H9 (cell line): Measurements from ENCODE around the gene SNX17. TPM values are rescaled to one million over a fixed set of nuclear protein-coding genes. Genes with fewer than 3 reads are reported as not detected.

Source experiments
- DNase-seq: peaks from one replicate; pipeline ENCODE4 v3.0.0-alpha.2; 2017
- H2AFZ ChIP-seq: one replicate; pipeline ENCODE4 v1.6.1; 2013; ENCODE audit warnings: mild to moderate bottlenecking, low read length, control low read depth, moderate library complexity
- H2AK5ac ChIP-seq: 2 replicates; pipeline ENCODE4 v1.6.1; 2013; ENCODE audit warnings: low read length, control low read depth, mixed read lengths; ENCODE audit not compliant: insufficient read length
- H2BK120ac ChIP-seq: one replicate; pipeline ENCODE4 v1.6.1; 2013; ENCODE audit warnings: low read depth, mild to moderate bottlenecking, low read length, control low read depth, inconsistent platforms; ENCODE audit not compliant: poor library complexity, severe bottlenecking
- H2BK12ac ChIP-seq: 2 replicates; pipeline ENCODE4 v1.6.1; 2013; ENCODE audit warnings: low read length, control low read depth, mixed read lengths, low read depth; ENCODE audit not compliant: insufficient read length
- H2BK15ac ChIP-seq: 2 replicates; pipeline ENCODE4 v1.6.1; 2013; ENCODE audit warnings: low read depth, low read length, control low read depth
- H2BK20ac ChIP-seq: one replicate; pipeline ENCODE4 v1.6.1; 2013; ENCODE audit warnings: low read depth, mild to moderate bottlenecking, low read length, control low read depth, inconsistent platforms; ENCODE audit not compliant: poor library complexity, severe bottlenecking
- H2BK5ac ChIP-seq: 2 replicates; pipeline ENCODE4 v1.6.1; 2013; ENCODE audit warnings: low read length, control low read depth, mixed read lengths; ENCODE audit not compliant: insufficient read length
- H3K14ac ChIP-seq: 2 replicates; pipeline ENCODE4 v1.6.1; 2013; ENCODE audit warnings: low read length, control low read depth; ENCODE audit not compliant: insufficient read depth
- H3K18ac ChIP-seq: 2 replicates; pipeline ENCODE4 v1.6.1; 2013; ENCODE audit warnings: low read depth, mild to moderate bottlenecking, mixed read lengths, low read length, control low read depth; ENCODE audit not compliant: insufficient read length
- H3K23ac ChIP-seq: 2 replicates; pipeline ENCODE4 v1.6.1; 2013; ENCODE audit warnings: low read length, control low read depth, mixed read lengths, low read depth; ENCODE audit not compliant: insufficient read length
- H3K23me2 ChIP-seq: 2 replicates; pipeline ENCODE4 v1.6.1; 2013; ENCODE audit warnings: low read depth, mild to moderate bottlenecking, mixed read lengths, low read length, control low read depth; ENCODE audit not compliant: insufficient read length, poor library complexity, severe bottlenecking
- H3K27ac ChIP-seq: 2 replicates; pipeline ENCODE4 v1.5.1; 2013; ENCODE audit warnings: low read length, control low read depth, mixed read lengths, low read depth; ENCODE audit not compliant: insufficient read length
- H3K27me3 ChIP-seq: 2 replicates; pipeline ENCODE4 v1.6.1; 2013; ENCODE audit warnings: low read length, control low read depth, inconsistent platforms; ENCODE audit not compliant: insufficient read depth
- H3K4ac ChIP-seq: 2 replicates; pipeline ENCODE4 v1.6.1; 2013; ENCODE audit warnings: low read depth, mild to moderate bottlenecking, control low read depth, inconsistent platforms, low read length, moderate library complexity
- H3K4me1 ChIP-seq: 2 replicates; pipeline ENCODE4 v1.6.1; 2013; ENCODE audit warnings: low read length, control low read depth, inconsistent platforms; ENCODE audit not compliant: insufficient read depth
- H3K4me2 ChIP-seq: 2 replicates; pipeline ENCODE4 v1.6.1; 2013; ENCODE audit warnings: low read length, control low read depth, mixed read lengths; ENCODE audit not compliant: insufficient read length, insufficient read depth
- H3K56ac ChIP-seq: 2 replicates; pipeline ENCODE4 v1.6.1; 2013; ENCODE audit warnings: low read depth, mild to moderate bottlenecking, mixed read lengths, low read length, control low read depth; ENCODE audit not compliant: insufficient read length
- H3K79me1 ChIP-seq: 2 replicates; pipeline ENCODE4 v1.6.1; 2013; ENCODE audit warnings: low read depth, mild to moderate bottlenecking, moderate library complexity, low read length, control low read depth, inconsistent platforms; ENCODE audit not compliant: insufficient read depth, poor library complexity, severe bottlenecking
- H3K79me2 ChIP-seq: 2 replicates; pipeline ENCODE4 v1.6.1; 2013; ENCODE audit warnings: low read length, control low read depth, inconsistent platforms; ENCODE audit not compliant: insufficient read depth
- H3K9ac ChIP-seq: 2 replicates; pipeline ENCODE4 v1.6.1; 2013; ENCODE audit warnings: low read length, control low read depth, mixed read lengths; ENCODE audit not compliant: insufficient read length; ENCODE audit errors: extremely low read depth
- H3K9me3 ChIP-seq: one replicate; pipeline ENCODE4 v1.6.1; 2013; ENCODE audit warnings: low read depth, low read length, inconsistent platforms; ENCODE audit not compliant: control insufficient read depth
- H3T11ph ChIP-seq: one replicate; pipeline ENCODE4 v1.6.1; 2013; ENCODE audit warnings: mild to moderate bottlenecking, low read length, control low read depth, inconsistent platforms
- H4K20me1 ChIP-seq: one replicate; pipeline ENCODE4 v1.6.1; 2013; ENCODE audit not compliant: control insufficient read depth, insufficient read length, insufficient read depth
- H4K5ac ChIP-seq: 2 replicates; pipeline ENCODE4 v1.6.1; 2013; ENCODE audit warnings: low read depth, mild to moderate bottlenecking, mixed read lengths, low read length, control low read depth; ENCODE audit not compliant: insufficient read length
- H4K8ac ChIP-seq: replicated peaks from 2 replicates; pipeline ENCODE4 v1.6.1; 2013; ENCODE audit warnings: low read length, control low read depth, mixed read lengths, low read depth; ENCODE audit not compliant: insufficient read length
- H4K91ac ChIP-seq: 2 replicates; pipeline ENCODE4 v1.6.1; 2013; ENCODE audit warnings: low read depth, mild to moderate bottlenecking, moderate library complexity, mixed read lengths, low read length, control low read depth; ENCODE audit not compliant: insufficient read length
- H3K27ac Mint-ChIP-seq, 3 experiments: 2 replicates in 2 of 3; 3 replicates in 1 of 3; pipeline ENCODE4 v1.8.0; 2020 to 2021; ENCODE audit warnings: mixed read lengths in 3 of 3, mild to moderate bottlenecking in 1 of 3, moderate library complexity in 1 of 3
- H3K27me3 Mint-ChIP-seq: 2 replicates; pipeline ENCODE4 v1.8.0; 2021; ENCODE audit warnings: low read depth, mild to moderate bottlenecking, moderate library complexity, mixed read lengths
- H3K36me3 Mint-ChIP-seq, 3 experiments: 2 replicates in 2 of 3; 3 replicates in 1 of 3; pipeline ENCODE4 v1.8.0; 2020 to 2021; ENCODE audit warnings: low read depth in 3 of 3, mixed read lengths in 3 of 3; ENCODE audit not compliant: insufficient read depth in 1 of 3
- H3K4me1 Mint-ChIP-seq, 2 experiments: 2 replicates each; pipeline ENCODE4 v1.8.0; 2020; ENCODE audit warnings: mixed read lengths in 2 of 2
- H3K4me3 Mint-ChIP-seq, 2 experiments: 2 replicates in 1 of 2; 3 replicates in 1 of 2; pipeline ENCODE4 v1.8.0; 2020 to 2021; ENCODE audit warnings: mild to moderate bottlenecking in 2 of 2, mixed read lengths in 2 of 2, moderate library complexity in 1 of 2
- H3K9me3 Mint-ChIP-seq, 2 experiments: 2 replicates in 1 of 2; 3 replicates in 1 of 2; pipeline ENCODE4 v1.8.0; 2020; ENCODE audit warnings: mild to moderate bottlenecking in 2 of 2, mixed read lengths in 2 of 2, moderate library complexity in 1 of 2
- WGBS: extraction: QIAGEN DNeasy Blood & Tissue Kit; methylation state at CpG from one replicate; pipeline ENCODE4 v1.1.7; 2013; ENCODE audit warnings: missing lambda C conversion rate, low lambda C conversion rate, mixed read lengths; ENCODE audit not compliant: insufficient read length; ENCODE audit errors: extremely low coverage; 5-methylcytosine and 5-hydroxymethylcytosine counted together
- total RNA-seq: library from RNA; stranded (reverse); gene quantifications from 2 replicates; pipeline ENCODE4 v1.2.1, GENCODE V29; 2021
- TF ChIP-seq, protein P1 (sequence below): fragments of 200-600 bp; sonication (generic); conservative IDR thresholded peaks from 3 replicates; pipeline ENCODE4 v1.8.0; 2021; ENCODE audit warnings: antibody characterized with exemption, mild to moderate bottlenecking

Gene SNX17
- total RNA-seq, 1 experiment from 2014 or later = 81.1 TPM

DNA sequence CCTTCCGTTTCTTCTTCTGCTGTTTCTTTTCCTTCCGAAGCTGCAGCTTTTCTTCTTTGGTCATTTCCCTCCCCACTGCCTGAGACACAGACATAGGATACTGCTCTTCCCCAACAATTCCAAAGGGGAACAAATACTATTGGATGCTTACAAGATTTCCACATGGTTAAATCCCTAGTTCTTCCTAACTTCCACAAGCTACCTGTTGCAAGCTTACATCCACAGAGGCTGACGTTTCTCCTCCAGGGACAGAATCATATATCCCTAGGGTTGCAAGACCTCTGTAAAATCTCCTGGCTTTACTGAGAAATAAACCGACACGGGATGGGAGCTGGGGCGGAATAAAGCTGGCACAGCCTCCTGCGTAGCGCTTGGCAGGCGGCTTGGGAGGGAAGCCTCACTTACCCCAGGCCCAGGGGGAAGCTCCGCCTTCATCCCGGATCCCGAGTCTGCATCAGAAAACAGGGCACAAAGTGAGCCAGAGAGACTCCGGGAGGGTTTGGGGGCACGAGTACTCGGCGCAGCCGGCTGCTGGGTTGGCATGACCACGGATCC is 868 bp upstream of the SNX17 start:
- Histone ChIP-seq H3K79me2 (peaks cover 5% of the 10 kb centered on the region; the same call in 1 of the 2 replicates), H4K5ac (no peak overlapping the region), H3K27me3 (no peaks in the 10 kb centered on the region), H2AFZ (no peak overlapping the region), H3K27ac (no peak overlapping the region), H4K8ac (no peak overlapping the region), H2BK15ac (no peak overlapping the region), H4K91ac (no peak overlapping the region), H3K14ac (peak overlapping the region; percentile 76), H3K56ac (no peak overlapping the region), H3K4me2 (peak overlapping the region; percentile 91), H3T11ph (no peak overlapping the region), H2BK5ac (no peak overlapping the region), H3K9me3 (no peaks in the 10 kb centered on the region), H3K9ac (peak overlapping the region; percentile 79), H3K4me1 (peaks cover 3% of the 10 kb centered on the region; the same call in 1 of the 2 replicates), H2BK120ac (no peak overlapping the region), H3K79me1 (peaks cover 3% of the 10 kb centered on the region), H4K20me1 (no peaks in the 10 kb centered on the region), H3K23me2 (peaks cover 12% of the 10 kb centered on the region), H3K18ac (peak overlapping the region; percentile 53), H3K4ac (no peak overlapping the region), H3K23ac (no peak overlapping the region), H2BK20ac (no peak overlapping the region), H2BK12ac (no peak overlapping the region), H2AK5ac (no peak overlapping the region)
- H3K27me3 Mint-ChIP-seq = no peaks in the 10 kb centered on the region
- no CpG with 5 or more reads among the region's 18 CpGs for WGBS
- DNase-seq = peak; percentile 78
- H3K9me3 Mint-ChIP-seq = peaks cover 0 to 3% of the 10 kb centered on the region in 2 experiments; a peak in 1 of 5 replicates
- peaks cover 13 to 22% of the 10 kb centered on the region in 2 experiments for H3K4me1 Mint-ChIP-seq
- H3K4me3 Mint-ChIP-seq = peak overlapping the region; percentile 98 to 99
- H3K27ac Mint-ChIP-seq = peak overlapping the region; percentile 21 to 99 (median 95); a peak in 6 of 7 replicates
- TF ChIP-seq, protein P1, sequence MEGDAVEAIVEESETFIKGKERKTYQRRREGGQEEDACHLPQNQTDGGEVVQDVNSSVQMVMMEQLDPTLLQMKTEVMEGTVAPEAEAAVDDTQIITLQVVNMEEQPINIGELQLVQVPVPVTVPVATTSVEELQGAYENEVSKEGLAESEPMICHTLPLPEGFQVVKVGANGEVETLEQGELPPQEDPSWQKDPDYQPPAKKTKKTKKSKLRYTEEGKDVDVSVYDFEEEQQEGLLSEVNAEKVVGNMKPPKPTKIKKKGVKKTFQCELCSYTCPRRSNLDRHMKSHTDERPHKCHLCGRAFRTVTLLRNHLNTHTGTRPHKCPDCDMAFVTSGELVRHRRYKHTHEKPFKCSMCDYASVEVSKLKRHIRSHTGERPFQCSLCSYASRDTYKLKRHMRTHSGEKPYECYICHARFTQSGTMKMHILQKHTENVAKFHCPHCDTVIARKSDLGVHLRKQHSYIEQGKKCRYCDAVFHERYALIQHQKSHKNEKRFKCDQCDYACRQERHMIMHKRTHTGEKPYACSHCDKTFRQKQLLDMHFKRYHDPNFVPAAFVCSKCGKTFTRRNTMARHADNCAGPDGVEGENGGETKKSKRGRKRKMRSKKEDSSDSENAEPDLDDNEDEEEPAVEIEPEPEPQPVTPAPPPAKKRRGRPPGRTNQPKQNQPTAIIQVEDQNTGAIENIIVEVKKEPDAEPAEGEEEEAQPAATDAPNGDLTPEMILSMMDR = no peak
- H3K36me3 Mint-ChIP-seq = peaks cover 43 to 63% (median 63%) of the 10 kb centered on the region in 3 experiments; a peak in 6 of 7 replicates
